ENCODE data around the gene OSGIN1.
"Not testable (repeated sequence)": the region's sequence is repeated elsewhere in the genome, so short reads cannot be mapped to it uniquely, and the experiment has no call there.

GRCh38 chr16:83950862-83951399 lies 2.1 kb upstream of the OSGIN1 start:
- not testable (repeated sequence) for TF ChIP-seq CTCF, POLR2A (IDR thresholded peaks at IDR 0.05)

All from body of pancreas (tissue), 4 donors.